ENCODE measurements around the gene VSIR. TPM values are rescaled to one million over a fixed set of nuclear protein-coding genes. Genes with fewer than 3 reads are reported as not detected.

The VSIR gene
- total and polyA plus RNA-seq, 10 of the 15 experiments (the other 5 are each of a cell fraction or from before 2014, with no cell fraction given) = 0.19 to 12.5 (median 6.7) TPM

DNA sequence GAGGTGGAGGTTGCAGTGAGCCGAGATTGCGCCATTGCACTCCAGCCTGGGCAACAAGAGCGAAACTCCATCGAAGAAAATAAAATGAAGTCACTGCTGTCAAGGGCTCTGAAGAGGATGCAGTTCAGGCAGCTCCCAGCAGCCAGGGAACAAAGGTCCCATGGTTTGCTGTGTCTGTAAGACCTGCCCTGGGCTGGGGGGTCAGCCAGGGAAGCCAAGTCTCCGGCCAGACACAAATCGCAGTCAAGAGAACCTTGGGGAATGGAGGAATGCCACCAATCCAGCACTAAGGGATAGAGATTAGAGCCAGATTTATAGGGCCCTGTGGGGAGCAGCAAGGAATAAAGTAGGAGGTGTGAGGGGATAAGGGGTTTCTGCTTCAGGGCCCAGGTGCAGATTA lies 28.9 kb upstream of the VSIR start:
- Histone ChIP-seq H3K9ac (ENCODE audit: control insufficient read depth, insufficient read depth, low read length) (no peak overlapping the region), H3K4me1 (ENCODE audit: control insufficient read depth, insufficient read depth, low read length) (peaks cover 14% of the 10 kb centered on the region), H3K4me2 (ENCODE audit: control insufficient read depth, insufficient read depth) (no peak overlapping the region), H3K4me3 (no peak overlapping the region), H3K79me2 (ENCODE audit: control insufficient read depth, insufficient read depth, low read length) (no peaks in the 10 kb centered on the region), H3K36me3 (ENCODE audit: control insufficient read depth in 2 of 2, insufficient read depth in 2 of 2, low read length in 1 of 2) (no peaks in the 10 kb centered on the region), H2AFZ (ENCODE audit: control insufficient read depth, low read depth, low read length) (no peak overlapping the region), H3K27ac (ENCODE audit: control insufficient read depth, insufficient read depth) (no peak overlapping the region), H3K27me3 (replicated peaks in 1 of 2; ENCODE audit: control insufficient read depth in 2 of 2, insufficient read depth in 2 of 2, low read length in 1 of 2) (no peaks in the 10 kb centered on the region), H4K20me1 (ENCODE audit: control insufficient read depth, insufficient read depth) (no peaks in the 10 kb centered on the region), H3K9me3 (replicated peaks; ENCODE audit: control insufficient read depth, insufficient read depth, low read length) (no peaks in the 10 kb centered on the region)
- intact Hi-C loops (cut with micrococcal nuclease; ENCODE audit: unreplicated experiment) (no loop called here), in situ Hi-C loops (cut with MboI) (no loop called here)
- FAIRE-seq = no peak
- ATAC-seq = no peak
- no TSS peak for BruUV-seq (replicated peaks)
- POLR2A ChIA-PET = no interaction called here
- SMC1A ChIA-PET (ENCODE audit: uncharacterized antibody, unreplicated experiment) = no interaction called here
- DNase-seq (ENCODE audit: low read depth, low spot score) = no peak
- CTCF ChIA-PET = no interaction called here
- WGBS (ENCODE audit: insufficient coverage, insufficient replicate concordance, low lambda C conversion rate, missing lambda C conversion rate) = 84% methylated on average over 6 of the region's 6 CpGs
- RAD21 ChIA-PET (ENCODE audit: unreplicated experiment) = no interaction called here
- TF ChIP-seq JUND (IDR thresholded peaks at IDR 0.05; ENCODE audit: low read depth, low read length) (no peak), DPF2 (IDR thresholded peaks at IDR 0.05) (no peak), EP300 (IDR thresholded peaks at IDR 0.05; ENCODE audit: borderline replicate concordance in 1 of 2, control insufficient read depth in 1 of 2, low read depth in 2 of 2, low read length in 2 of 2) (no peak), ZBED1 (IDR thresholded peaks at IDR 0.05; ENCODE audit: borderline replicate concordance) (no peak), MTA2 (IDR thresholded peaks at IDR 0.05; ENCODE audit: low read depth) (no peak), ZZZ3 (IDR thresholded peaks at IDR 0.05; ENCODE audit: control insufficient read depth, insufficient read length, low read depth) (no peak), CBFB (IDR thresholded peaks at IDR 0.05; ENCODE audit: low read depth) (no peak), MEF2B (IDR thresholded peaks at IDR 0.05; ENCODE audit: partially characterized antibody, poor library complexity, severe bottlenecking) (no peak), CBX3 (IDR thresholded peaks at IDR 0.05; ENCODE audit: borderline replicate concordance, low read depth) (no peak), RFX5 (IDR thresholded peaks at IDR 0.05; ENCODE audit: low read depth, low read length) (no peak), MYC (IDR thresholded peaks at IDR 0.05; ENCODE audit: insufficient read depth, insufficient read length, insufficient replicate concordance, low read length, severe bottlenecking) (no peak), PAX5 (IDR thresholded peaks at IDR 0.05; ENCODE audit: borderline replicate concordance, low read depth, low read length) (no peak), FOXM1 (IDR thresholded peaks at IDR 0.05; ENCODE audit: low read depth, low read length) (no peak), SMAD1 (IDR thresholded peaks at IDR 0.05; ENCODE audit: low read depth, partially characterized antibody) (no peak), RAD51 (IDR thresholded peaks at IDR 0.05) (no peak)
- TF ChIP-seq, protein P1, sequence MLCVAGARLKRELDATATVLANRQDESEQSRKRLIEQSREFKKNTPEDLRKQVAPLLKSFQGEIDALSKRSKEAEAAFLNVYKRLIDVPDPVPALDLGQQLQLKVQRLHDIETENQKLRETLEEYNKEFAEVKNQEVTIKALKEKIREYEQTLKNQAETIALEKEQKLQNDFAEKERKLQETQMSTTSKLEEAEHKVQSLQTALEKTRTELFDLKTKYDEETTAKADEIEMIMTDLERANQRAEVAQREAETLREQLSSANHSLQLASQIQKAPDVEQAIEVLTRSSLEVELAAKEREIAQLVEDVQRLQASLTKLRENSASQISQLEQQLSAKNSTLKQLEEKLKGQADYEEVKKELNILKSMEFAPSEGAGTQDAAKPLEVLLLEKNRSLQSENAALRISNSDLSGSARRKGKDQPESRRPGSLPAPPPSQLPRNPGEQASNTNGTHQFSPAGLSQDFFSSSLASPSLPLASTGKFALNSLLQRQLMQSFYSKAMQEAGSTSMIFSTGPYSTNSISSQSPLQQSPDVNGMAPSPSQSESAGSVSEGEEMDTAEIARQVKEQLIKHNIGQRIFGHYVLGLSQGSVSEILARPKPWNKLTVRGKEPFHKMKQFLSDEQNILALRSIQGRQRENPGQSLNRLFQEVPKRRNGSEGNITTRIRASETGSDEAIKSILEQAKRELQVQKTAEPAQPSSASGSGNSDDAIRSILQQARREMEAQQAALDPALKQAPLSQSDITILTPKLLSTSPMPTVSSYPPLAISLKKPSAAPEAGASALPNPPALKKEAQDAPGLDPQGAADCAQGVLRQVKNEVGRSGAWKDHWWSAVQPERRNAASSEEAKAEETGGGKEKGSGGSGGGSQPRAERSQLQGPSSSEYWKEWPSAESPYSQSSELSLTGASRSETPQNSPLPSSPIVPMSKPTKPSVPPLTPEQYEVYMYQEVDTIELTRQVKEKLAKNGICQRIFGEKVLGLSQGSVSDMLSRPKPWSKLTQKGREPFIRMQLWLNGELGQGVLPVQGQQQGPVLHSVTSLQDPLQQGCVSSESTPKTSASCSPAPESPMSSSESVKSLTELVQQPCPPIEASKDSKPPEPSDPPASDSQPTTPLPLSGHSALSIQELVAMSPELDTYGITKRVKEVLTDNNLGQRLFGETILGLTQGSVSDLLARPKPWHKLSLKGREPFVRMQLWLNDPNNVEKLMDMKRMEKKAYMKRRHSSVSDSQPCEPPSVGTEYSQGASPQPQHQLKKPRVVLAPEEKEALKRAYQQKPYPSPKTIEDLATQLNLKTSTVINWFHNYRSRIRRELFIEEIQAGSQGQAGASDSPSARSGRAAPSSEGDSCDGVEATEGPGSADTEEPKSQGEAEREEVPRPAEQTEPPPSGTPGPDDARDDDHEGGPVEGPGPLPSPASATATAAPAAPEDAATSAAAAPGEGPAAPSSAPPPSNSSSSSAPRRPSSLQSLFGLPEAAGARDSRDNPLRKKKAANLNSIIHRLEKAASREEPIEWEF (IDR thresholded peaks at IDR 0.05; ENCODE audit: insufficient replicate concordance, low read depth, low read length) = no peak
- TF ChIP-seq, protein P2, sequence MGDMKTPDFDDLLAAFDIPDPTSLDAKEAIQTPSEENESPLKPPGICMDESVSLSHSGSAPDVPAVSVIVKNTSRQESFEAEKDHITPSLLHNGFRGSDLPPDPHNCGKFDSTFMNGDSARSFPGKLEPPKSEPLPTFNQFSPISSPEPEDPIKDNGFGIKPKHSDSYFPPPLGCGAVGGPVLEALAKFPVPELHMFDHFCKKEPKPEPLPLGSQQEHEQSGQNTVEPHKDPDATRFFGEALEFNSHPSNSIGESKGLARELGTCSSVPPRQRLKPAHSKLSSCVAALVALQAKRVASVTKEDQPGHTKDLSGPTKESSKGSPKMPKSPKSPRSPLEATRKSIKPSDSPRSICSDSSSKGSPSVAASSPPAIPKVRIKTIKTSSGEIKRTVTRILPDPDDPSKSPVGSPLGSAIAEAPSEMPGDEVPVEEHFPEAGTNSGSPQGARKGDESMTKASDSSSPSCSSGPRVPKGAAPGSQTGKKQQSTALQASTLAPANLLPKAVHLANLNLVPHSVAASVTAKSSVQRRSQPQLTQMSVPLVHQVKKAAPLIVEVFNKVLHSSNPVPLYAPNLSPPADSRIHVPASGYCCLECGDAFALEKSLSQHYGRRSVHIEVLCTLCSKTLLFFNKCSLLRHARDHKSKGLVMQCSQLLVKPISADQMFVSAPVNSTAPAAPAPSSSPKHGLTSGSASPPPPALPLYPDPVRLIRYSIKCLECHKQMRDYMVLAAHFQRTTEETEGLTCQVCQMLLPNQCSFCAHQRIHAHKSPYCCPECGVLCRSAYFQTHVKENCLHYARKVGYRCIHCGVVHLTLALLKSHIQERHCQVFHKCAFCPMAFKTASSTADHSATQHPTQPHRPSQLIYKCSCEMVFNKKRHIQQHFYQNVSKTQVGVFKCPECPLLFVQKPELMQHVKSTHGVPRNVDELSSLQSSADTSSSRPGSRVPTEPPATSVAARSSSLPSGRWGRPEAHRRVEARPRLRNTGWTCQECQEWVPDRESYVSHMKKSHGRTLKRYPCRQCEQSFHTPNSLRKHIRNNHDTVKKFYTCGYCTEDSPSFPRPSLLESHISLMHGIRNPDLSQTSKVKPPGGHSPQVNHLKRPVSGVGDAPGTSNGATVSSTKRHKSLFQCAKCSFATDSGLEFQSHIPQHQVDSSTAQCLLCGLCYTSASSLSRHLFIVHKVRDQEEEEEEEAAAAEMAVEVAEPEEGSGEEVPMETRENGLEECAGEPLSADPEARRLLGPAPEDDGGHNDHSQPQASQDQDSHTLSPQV (IDR thresholded peaks at IDR 0.05) = no peak
